ENCODE measurements around the gene ZNF716.

DNA sequence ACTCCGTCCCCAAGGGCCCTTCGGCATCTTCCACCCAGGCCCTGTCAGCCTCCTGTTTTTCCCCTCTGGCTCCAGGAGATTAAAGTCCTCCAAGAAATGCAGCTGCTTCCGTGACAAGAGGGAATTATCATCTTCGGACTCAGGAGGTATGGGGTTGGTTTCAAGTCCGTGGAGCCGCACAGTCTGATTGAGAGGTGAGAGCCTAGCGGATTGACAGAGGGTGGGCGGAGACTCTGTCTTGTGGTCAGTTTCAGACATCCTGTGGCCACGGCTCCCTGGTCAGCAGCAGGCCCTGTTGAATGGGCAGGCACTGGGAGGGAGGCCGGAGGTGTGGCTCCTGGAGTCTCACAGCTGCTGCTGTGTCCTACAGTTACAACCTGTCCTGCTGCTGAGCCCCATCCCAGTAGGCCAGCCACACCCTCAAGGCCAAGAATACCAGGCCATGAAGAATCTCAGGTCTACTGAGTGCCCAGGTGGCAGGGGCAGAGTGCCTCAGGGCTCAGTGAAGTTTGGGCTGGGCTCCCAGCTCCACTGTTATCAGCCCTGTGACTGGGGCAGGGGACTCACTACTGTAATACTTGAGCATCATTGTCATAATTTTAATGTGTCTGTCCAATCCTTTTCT lies 49.3 kb upstream of the ZNF716 start:
- TF ChIP-seq POLR2AphosphoS5 (IDR thresholded peaks at IDR 0.05; ENCODE audit: borderline replicate concordance, low read depth, low read length) = no peak
- TF ChIP-seq EZH2 (IDR thresholded peaks at IDR 0.05) = no peak
- no peak for TF ChIP-seq FOXP2 (optimal IDR thresholded peaks at IDR 0.05; ENCODE audit: control extremely low read depth, extremely low read length, insufficient read depth)
